ENCODE results near the gene ZNRF3. TPM values are rescaled to one million over a fixed set of nuclear protein-coding genes. Genes with fewer than 3 reads are reported as not detected.

Gene ZNRF3
- total RNA-seq, 1 donor from 2014 or later = 7.4 TPM

DNA sequence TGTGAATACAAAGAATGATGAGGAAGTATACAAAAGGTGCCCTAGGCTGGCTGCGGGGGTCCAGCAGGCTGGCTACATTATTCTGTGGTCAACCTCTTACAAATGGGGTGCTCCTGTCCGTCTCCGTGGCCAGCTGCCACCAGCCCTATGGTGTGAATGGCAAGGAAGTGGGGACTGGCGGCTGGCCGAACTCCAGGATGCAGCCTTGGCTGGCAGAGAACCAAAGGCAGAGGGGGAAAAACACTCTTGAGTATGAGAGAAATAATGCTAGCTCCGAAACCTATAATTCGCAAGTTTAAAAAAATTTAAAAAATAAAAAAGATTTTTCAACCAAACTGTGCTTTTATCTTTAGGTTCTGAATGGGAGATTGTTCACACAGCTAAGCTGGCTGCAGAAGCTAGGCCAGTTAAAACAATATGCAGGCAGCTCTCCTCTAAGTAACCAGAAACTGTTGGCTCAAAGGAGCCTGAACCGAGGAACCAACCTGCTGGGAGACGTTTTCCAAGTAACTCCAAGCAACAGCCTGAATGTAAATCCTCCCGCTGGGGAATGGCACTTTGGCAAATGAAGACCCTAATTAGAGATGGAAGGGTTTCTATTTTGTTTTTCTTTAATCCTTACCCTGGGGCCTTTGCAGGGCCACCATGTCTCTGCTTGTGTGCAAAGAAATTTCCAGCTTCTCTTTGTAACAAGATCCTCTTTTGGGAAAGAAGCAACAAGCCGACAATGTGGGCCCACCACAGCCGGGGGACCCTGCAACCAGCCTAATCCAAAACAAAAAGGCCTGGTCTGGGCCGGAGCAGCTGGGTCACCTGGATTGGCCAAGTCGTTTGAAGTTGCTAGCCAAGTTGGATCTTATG lies 128.1 kb downstream of the ZNRF3 start:
- no peak for DNase-seq

DNA sequence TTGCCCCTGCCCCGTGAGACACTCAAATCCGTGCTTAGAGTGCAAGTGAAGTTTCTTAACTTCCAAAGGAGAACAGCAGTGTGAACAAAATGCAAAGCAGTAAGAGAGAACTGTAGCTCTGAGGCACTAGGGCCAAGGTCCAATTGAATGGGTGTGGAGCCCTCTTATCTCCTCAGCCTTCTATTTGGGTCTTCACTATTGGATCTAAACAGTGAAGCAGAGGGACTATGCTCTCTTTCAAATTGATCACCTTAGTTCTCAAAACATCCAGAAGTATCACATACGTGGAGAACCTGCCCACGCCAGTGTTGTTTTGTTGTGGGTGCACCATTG lies 128.7 kb downstream of the ZNRF3 start:
- DNase-seq = no peak

DNA sequence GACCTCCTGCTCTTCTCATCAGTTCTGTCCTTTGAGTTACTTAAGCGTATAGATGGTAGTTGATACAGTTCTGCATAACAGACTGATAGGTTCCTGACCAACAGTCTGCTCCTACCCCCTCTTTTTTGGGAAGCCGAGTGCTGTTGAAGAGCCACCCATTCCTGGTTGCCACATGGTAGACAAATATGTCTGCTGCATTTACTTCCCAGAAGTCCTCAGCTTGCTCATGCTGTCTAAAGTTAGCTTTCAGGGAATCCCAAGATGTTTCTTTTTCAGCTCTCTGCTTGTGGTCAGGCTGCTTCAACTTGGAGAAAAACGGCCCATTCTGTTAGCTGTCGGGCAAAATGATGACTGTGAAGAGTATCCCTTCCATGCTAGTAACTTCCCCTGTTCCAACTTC lies 129.6 kb downstream of the ZNRF3 start:
- DNase-seq = no peak

DNA sequence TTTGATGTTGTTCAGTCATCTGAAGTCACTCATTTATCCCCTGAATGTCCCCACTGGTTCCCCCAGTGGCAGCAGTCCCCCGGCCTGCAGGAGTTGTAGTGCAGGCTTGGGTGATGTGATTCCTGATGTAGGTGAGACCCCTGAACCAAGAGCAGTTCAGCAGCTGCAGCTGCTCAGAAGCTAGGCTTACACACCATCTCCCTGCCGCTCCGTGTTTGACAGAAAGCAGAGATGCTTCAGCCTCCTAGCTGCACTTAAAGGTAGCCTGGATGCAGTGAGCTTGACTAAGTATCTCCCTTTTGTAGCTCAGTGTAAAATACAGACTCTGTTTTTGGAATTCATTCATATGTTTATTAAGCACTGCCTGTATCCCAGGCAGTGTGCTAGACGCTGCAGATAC lies 130.9 kb downstream of the ZNRF3 start:
- no peak for DNase-seq

DNA sequence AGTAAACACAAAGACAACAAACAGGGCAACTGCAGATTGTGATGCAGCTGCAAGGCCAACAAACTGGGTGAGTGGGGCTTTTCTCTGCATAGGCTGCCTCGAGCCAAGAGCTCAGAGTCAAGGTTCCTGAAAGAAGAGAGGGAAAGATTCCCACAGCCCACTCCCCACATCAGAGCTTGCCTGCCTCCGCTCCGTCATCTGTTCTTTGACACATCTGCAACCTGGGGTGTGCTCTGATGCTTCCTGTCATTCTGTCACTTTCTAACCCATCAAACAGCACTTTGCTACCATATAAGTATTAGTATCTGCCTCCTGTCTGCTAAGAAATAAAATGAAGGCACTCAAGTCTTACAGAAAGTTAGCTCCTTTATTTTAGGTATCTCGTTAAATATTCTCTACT lies 131.4 kb downstream of the ZNRF3 start:
- DNase-seq = no peak

DNA sequence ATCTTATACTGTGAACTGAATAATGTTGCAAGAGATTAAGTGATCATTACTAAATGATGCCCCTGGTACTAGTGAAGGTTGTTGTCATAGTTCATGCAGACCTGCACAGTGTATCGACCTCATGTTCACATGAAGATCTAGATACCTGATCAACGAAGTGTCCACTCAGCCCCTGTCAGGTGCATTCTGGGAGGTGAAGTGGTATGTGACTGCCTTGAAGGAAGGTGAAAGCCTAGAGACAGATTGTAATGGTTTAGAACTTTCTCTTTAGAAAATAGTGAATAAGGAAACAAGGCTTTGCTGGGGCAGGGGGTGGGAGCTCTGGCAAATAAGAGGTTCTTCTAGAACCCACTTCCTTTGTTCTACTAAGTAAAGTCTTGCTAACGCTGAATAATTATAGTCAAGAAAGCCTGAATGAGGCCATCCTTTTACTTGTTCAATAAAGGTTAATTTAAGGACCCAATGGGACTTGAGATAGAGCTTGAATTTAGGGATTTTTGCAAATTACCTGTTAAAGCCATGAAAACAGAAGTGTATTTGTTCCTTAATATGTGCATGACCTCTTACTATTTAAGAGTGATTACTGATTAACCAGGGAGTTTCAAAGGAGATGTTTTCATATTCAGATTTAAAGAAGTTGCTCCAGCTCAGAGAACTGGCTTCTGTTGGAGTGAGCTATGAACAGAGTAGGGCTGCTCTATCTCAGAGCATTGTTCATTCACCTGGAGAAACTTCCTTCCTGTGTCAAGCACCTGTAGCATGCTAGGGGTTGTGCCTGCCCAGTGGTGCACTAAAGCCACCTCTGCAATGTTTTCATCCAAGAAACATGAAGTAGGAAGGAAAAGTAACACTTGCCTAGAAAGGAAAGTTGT lies 132.9 kb downstream of the ZNRF3 start:
- no peak for DNase-seq

DNA sequence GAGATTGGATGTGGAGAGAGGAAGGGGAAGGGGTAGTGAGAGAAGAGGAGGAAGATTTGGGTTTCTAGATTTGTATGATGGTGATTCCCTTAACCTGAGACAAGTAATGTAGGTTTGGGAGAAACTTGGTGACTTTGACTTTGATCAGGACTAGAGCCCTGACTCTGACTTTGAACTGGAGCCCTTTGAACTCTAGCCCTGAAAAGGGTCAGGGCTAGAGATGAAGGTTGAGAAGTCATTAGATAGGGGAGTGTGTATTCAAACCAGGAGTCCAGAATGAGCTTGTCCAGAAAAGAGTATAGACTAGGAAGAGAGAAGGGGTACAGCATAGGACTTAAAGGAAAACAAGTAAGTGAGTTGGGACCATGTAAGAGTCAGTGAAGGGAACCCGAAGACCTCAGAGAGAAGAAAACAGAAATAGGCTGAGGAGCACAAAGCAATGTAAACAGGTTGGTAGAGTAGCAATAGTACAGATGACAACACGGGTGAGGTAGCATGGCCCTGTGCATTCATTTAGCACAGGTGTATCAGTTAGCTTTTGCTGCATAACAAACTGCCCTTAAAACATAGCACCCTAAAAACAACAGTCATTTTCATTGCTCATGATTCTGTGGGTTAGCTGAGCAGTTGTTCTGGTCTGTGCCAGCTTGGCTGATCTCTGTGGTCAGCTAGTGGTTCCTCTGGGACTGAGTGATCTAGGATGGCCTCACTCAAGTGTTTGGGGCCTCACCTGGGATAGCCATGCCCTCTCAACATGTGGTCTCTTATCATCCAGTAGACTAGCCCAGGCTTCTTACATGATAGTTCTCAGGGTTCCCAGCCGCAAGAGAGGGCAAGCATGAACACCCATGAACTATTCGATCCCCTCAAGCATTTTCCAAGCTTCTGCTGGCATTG lies 135.2 kb downstream of the ZNRF3 start:
- DNase-seq = no peak

DNA sequence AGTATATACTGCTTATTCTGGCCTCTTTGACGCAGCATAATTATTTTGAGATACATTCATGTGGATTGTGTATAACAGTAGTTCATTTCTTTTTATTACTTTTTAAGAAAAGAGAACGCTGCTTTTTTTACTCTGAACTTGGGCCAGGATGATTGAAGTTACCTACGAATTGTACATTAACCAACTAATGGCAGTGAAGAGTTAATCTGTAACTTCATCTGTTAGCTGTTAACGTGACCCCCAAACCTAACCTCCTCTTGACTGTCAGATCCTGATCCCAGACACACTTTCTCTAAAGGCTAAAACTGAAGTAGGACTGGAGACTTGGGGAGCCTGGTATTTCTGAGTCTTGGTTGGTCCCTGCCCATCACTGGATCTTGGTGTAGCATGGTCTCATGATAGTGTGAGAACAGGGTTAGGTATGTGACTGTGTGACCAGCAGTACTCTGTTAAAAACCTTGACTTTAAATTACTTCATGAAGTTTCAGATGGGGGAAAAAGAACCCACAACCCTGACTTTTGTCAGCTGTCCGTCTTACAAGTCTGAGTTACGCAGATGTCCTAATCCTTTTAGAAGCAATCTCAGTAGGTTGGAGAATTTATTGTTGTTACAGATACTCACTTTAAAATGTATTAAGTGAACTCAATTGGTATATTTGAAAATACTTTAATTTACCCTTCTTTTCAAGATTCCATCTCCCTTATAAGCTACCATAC lies 138.9 kb downstream of the ZNRF3 start:
- no peak for DNase-seq

DNA sequence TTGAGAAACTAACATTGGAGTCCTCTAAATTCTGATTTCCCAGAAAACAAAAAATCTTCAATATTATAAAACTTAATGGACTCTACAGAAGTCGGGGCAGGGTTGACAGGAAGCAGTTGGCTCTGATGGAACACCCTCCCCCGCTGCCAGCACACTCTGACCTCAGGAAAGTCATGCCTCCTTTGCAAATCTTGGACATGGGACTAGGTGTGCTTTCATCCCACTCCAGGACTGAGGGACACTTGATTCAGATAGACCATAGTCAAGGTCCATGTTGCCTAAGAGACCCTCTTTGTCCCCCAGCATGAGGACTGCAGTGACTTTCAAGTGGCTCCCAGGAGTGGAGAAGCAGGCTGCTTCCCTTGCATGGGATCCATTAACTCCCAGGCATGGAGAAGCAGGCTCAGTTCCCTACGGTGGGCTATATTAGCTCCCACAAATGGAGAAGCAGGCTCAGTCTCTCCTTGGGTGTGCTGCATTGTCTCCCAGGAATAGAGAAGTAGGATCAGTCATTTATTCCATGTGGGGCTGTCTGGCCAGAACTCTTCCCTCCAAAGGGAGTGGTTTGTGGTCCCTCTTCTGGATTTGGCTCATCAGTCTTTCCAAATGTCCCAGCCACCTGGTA lies 139.9 kb downstream of the ZNRF3 start:
- DNase-seq = no peak

DNA sequence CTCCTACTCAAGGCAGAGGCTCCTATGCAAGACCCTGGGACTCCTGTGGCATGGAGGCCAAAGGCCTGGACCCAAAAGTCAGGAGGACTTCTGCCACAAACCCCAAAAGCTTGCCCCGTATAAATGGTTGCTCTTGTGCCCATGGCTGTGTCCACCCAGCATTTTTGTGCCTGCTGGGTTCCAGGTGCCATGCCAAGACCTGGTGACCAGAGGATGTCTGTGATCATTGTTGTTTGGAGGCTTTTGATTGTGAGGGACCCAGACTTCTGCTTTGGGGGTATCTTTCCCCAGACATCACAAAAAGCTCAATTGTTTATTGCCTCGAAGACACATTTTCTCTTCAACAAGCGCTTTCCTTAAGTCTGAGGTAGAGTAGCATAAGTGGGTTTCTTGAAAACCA lies 143.2 kb downstream of the ZNRF3 start:
- no peak for DNase-seq

DNA sequence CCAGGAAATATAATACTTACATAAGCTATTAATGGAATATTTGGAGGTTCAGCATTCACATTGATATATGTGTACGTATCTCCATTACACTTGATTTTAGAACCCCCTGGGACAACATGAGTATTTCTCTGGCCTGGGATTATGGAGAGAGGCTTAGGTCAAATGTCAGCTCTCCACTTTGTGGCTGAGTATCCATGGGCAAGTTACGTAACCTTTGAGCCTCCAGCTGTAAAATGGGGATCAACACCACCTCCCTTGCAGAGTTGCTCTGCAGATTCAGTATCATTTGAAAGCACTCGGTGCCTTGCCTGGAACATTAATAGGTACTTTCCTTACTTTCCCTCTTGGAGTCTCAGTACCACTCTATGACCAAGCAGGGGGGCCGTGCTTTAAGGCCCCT lies 145.1 kb downstream of the ZNRF3 start:
- no peak for DNase-seq

DNA sequence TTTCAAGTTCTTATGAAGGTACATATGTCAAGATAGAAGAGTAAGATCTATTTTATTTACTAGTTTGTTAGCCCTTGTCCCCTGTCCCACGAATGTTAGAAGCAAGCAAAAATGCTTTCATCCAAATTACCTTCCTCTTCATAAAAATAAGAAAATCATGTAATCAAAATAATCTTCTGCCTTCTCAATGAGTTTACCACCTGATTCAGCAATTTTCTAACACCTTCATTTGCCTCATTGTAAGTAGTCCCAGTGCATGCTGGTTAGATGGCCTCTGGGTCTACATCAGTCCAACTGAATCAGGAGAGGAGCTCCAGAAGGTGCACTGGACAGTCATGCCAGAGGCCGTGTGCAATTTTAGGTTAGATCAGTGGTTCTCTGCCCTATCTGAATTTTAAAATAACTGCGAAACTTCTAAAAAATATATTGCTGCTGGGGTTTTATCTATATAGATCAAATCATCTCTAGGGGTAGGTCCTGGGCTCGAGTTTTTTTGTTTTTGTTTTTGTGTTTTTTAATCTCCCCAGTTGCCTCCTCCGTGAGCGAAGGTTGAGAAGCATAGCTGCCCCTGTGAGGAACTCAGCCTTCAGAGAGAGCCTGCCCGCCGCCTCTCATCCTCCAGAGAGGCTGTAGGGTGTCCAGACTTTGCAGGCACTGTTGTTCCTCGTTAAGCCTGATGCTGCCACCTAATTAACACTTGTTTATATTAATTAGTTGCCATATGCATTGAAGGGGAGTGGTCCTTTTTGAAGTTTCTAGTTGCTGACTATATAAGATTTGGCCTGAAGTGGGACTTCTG lies 146.0 kb downstream of the ZNRF3 start:
- no peak for DNase-seq

DNA sequence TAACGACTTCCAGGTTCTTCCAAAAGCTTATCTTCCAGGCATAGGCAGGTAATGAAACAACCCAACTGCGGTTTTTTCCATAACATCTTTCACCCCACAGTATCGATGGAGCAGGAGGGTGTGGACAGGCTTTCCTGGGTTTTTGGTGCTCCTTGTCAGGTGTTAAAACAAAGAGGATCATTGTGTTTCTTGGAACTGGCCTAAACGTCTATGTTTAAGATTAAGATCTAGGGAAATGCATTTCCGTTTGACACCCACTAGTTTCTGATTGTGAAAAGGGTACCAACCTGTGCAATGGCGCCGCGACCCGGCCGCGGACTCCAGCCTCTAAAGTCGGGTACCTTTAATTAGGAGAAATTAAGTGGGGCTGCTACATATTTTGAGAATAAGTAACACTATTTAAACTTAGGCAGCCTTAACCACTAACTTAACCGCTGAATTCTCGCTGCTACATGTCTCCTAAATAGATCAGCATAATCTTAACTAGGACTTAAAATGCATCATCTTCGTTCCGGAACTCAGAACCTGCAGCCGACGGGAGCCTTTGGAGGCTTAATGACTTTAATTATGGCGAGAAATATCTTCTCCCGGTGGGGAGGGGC lies 146.7 kb downstream of the ZNRF3 start:
- DNase-seq = no peak

DNA sequence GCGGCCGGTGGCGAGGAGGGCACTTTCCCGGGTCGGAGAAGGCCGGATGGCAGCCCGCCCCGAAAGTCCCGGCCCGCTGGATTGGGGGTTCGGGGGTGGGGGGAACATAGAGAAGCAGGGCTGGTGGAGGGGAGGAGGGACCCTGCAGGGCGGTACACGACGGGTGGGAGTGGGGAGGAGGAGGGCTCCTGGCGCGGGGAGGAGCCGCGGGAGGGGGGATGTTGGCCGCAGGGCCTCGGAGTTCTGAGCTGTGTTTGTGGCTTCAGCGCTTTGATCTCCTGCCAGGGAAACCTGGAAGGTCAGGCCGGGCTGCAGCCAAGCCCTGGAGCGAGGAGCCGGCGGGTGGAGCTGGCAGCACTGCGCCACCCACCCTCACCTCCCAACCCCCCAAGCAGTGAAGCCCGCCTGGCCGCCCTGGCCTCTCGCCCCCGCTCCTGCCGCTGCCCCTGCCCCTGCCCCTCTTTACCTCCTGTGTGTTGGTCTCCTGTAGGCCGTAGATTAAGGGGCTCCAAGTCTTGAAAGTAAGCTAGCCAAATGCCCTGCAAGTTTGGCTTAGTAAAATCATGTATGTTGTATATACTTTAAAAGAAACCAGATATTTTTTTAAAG lies 147.3 kb downstream of the ZNRF3 start:
- DNase-seq = peak; percentile 23

DNA sequence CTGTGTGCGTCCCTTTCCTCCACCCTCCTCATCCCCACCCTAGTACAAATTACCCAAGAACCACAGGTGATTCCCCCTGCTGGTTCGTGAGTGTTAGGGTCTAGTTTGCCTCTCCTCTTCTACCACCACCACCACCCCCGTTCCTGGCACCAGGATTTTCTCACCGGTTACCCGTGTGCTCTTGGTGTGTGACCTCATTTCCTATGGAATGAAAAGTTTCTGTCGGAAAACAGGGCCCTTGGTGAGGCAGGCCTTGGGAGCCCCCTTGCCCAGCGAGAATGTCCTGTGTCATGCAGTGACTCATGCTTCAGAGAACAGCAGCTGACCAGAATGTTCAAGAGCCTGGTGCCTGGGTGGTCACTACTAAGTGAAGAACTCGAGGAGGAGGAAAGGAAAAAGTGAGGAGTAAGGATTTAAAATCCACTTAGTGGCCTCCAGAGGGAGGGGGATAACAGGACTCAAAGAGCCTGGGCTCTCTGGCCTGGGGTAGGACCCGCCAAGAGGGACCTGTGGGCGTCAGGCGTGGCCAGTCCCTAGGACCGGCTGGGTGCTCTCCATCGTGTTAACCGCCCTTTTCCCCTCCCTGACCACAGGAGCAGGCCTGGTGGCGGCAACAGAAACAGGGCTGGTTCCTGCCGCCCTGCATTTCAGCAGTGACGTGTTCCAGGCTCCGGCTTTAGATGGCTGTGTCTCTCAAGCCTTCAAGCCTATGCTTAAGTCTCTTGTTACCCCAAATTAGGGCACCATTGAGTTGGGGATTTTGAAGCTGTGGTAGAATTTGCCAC lies 148.0 kb downstream of the ZNRF3 start:
- peak; percentile 29 for DNase-seq

DNA sequence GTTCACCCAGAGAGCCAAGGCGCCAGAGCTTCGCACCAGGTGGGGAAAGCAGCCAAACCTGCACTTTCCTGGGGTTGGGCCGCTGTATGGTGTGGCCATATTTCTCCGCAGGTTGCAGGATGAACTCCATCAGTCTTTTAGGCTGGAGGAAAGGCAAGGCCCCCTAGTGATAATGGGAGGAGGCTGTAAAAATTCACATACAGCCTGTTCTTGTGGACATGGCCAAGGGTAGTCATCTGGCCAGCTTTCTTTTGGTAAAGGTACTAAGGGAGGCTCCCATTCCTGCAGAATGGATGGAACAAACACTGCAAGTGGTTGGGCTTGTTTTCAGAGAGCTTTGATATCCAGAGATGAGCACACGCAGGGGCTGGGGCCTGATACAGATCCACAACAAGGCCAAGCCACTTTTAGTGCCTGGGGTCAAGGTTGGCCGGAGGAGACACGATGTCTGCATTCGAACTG lies 148.7 kb downstream of the ZNRF3 start:
- DNase-seq = no peak

DNA sequence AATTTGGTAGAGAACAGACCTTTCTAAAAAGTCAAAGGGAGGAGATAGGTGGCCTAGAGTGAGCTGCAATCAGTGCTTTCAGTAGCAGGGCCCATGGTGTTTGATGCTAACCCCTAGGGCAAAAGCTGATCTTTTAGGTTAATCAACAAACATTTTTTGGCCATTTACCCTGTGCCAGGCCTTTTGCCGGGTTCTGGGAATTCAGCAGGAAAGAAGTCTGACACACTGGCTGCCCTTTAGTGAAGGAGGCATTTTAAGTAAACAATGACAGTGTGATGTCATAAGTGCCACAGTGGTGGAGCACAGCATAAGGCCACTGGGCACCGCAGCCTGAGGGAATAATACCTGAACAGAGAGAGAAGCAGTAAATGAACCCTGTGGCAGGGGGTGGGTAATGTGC lies 149.2 kb downstream of the ZNRF3 start:
- DNase-seq = no peak

DNA sequence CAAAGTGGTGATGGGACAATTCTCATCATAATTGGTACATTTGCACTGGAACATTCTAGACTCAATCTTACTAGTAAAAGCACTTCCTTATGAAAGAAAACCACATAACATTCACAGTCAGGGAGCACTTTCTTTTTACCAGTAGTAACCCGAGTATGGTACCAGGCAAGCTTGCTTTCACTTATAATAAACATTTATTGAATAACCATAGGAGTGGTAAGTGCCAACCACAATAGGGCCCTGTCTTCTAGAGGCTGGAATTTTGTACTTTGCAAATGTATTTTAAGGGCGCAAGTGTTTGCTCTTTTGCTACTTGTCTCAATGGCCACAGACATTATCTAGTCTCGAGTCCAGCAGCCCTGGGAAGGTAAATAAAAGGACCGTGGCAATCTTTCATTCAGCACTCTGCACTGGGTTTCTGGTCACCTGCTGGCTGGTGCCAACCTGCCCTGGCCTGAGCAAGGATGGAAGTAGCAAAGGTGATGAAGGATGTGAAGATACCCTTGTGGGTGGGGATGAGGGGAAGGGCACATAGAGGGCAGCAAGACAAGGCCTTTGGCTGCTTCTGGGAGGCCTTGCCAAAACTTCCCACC lies 154.1 kb downstream of the ZNRF3 start:
- DNase-seq = no peak
